ENCODE results near the gene CTIF. TPM values are rescaled to one million over a fixed set of nuclear protein-coding genes. Genes with fewer than 3 reads are reported as not detected.

CTIF gene
- total RNA-seq, 2 experiments from 2014 or later = 0.06 to 0.38 TPM

GRCh38 chr18:48778344-48779011 lies 239.6 kb downstream of the CTIF start:
- Histone ChIP-seq H2AFZ (ENCODE audit: low read length) (no peak overlapping the region), H4K20me1 (ENCODE audit: insufficient read depth, low read length) (no peaks in the 10 kb centered on the region), H3K79me2 (ENCODE audit: insufficient read depth, low read depth, low read length) (no peaks in the 10 kb centered on the region), H3K4me2 (ENCODE audit: low read length) (no peak overlapping the region), H3K4me1 (ENCODE audit: insufficient read depth, low read length, poor library complexity, severe bottlenecking) (peaks cover 45% of the 10 kb centered on the region), H3K9me2 (ENCODE audit: insufficient read depth, low read length) (no peaks in the 10 kb centered on the region), H3K4me3 (ENCODE audit: low read depth, low read length, poor library complexity, severe bottlenecking) (no peak overlapping the region), H3K27ac (ENCODE audit: low read depth, low read length, poor library complexity, severe bottlenecking) (no peak overlapping the region), H3K9me3 (ENCODE audit: low read length) (no peaks in the 10 kb centered on the region), H3K36me3 (ENCODE audit: insufficient read depth, low read length) (no peaks in the 10 kb centered on the region)
- DNase-seq (ENCODE audit: low spot score) = no peak
- no peak for TF ChIP-seq EZH2phosphoT487 (IDR thresholded peaks at IDR 0.05; ENCODE audit: borderline replicate concordance, low read depth, low read length)
- TF ChIP-seq, protein P1, sequence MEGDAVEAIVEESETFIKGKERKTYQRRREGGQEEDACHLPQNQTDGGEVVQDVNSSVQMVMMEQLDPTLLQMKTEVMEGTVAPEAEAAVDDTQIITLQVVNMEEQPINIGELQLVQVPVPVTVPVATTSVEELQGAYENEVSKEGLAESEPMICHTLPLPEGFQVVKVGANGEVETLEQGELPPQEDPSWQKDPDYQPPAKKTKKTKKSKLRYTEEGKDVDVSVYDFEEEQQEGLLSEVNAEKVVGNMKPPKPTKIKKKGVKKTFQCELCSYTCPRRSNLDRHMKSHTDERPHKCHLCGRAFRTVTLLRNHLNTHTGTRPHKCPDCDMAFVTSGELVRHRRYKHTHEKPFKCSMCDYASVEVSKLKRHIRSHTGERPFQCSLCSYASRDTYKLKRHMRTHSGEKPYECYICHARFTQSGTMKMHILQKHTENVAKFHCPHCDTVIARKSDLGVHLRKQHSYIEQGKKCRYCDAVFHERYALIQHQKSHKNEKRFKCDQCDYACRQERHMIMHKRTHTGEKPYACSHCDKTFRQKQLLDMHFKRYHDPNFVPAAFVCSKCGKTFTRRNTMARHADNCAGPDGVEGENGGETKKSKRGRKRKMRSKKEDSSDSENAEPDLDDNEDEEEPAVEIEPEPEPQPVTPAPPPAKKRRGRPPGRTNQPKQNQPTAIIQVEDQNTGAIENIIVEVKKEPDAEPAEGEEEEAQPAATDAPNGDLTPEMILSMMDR (conservative IDR thresholded peaks at IDR 0.05; ENCODE audit: low read length) = no peak
- BruUV-seq (replicated peaks) = no TSS peak
- ChIA-PET POLR2A (interaction anchor here (0.6 kb wide), 2 partner anchors 173 to 637 kb away, joined by 3 read pairs; no protein-coding TSS in a partner anchor), CTCF (ENCODE audit: unreplicated experiment) (interaction anchor here (0.6 to 1.0 kb wide), 2 partner anchors 134 to 246 kb away, joined by 3 read pairs; no protein-coding TSS in a partner anchor)
- intact Hi-C loops (cut with micrococcal nuclease; ENCODE audit: unreplicated experiment) = loop anchor here (5.0 kb wide), 2 partner anchors 119 to 244 kb away; no protein-coding TSS in a partner anchor

- POLR2A ChIA-PET = no interaction called here
Observed at GRCh38 chr18:48779462-48779861, 240.6 kb downstream of the CTIF start.

More at GRCh38 chr18:48779462-48779861, 240.6 kb downstream of the CTIF start:
- Histone ChIP-seq H3K36me3 (ENCODE audit: insufficient read depth, low read length) (no peaks in the 10 kb centered on the region), H3K4me1 (ENCODE audit: insufficient read depth, low read length, poor library complexity, severe bottlenecking) (peaks cover 55% of the 10 kb centered on the region), H4K20me1 (ENCODE audit: insufficient read depth, low read length) (no peaks in the 10 kb centered on the region), H3K4me3 (ENCODE audit: low read depth, low read length, poor library complexity, severe bottlenecking) (no peak overlapping the region), H3K9me3 (ENCODE audit: low read length) (no peaks in the 10 kb centered on the region), H3K27ac (ENCODE audit: low read depth, low read length, poor library complexity, severe bottlenecking) (no peak overlapping the region), H3K79me2 (ENCODE audit: insufficient read depth, low read depth, low read length) (no peaks in the 10 kb centered on the region), H2AFZ (ENCODE audit: low read length) (no peak overlapping the region), H3K4me2 (ENCODE audit: low read length) (no peak overlapping the region), H3K9me2 (ENCODE audit: insufficient read depth, low read length) (no peaks in the 10 kb centered on the region)
- DNase-seq (ENCODE audit: low spot score) = no peak
- no peak for TF ChIP-seq EZH2phosphoT487 (IDR thresholded peaks at IDR 0.05; ENCODE audit: borderline replicate concordance, low read depth, low read length)
- TF ChIP-seq, protein P1 (conservative IDR thresholded peaks at IDR 0.05; ENCODE audit: low read length) = no peak
- no TSS peak for BruUV-seq (replicated peaks)
- intact Hi-C loops (cut with micrococcal nuclease; ENCODE audit: unreplicated experiment) = loop anchor here (5.0 kb wide), 2 partner anchors 118 to 243 kb away; no protein-coding TSS in a partner anchor
- CTCF ChIA-PET (ENCODE audit: unreplicated experiment) = no interaction called here

Data from OCI-LY7 (cell line).